NCI-H2029 treated with DMSO at 0.1 percent for 48 hours (cell line): Measurements from ENCODE around the gene ASIC1.

ENCODE experiments used
- DNase-seq: peaks from one replicate; lab custom pipeline; 2025; lab: John Stamatoyannopoulos, UW

The ASIC1 gene

DNA sequence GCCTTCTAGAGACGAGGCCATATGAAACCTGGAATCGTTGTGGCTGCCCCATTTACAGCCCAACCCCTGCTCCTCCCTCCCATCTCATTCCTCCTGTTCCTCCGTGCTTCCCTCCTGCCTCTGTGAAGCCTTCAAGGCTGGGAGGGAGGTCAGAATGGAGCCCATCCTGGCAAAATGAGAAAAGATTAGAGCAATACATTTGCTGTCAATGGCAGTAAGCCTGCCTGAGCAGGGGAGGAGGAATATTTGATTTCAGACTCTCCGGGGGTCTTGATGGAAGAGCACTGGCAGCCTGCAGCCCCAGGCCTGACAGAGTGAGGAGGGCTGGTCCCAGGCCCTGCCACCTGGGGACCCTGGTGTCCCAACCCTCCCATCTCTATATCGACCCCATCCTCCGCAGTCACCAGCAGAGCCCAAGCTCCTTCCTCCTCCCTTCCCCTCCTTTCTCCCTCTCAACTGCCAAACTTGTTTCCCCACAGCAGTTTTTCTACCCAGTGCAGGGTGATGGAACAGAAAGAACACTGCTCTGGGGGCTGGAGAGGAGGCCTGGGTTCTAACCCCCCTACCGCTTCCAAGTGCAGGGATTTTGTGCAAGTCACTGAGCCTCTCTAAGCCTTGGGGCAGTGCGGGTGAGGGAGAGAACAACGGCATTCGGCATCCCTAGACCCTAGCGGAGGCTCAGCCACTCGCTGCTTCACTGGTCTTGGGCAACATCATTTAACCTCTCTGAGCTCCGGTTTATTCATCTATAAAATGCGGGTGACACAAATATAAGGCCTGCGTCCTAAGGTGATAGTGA, 16.1 kb upstream of the ASIC1 start:
- DNase-seq, result no peak

DNA sequence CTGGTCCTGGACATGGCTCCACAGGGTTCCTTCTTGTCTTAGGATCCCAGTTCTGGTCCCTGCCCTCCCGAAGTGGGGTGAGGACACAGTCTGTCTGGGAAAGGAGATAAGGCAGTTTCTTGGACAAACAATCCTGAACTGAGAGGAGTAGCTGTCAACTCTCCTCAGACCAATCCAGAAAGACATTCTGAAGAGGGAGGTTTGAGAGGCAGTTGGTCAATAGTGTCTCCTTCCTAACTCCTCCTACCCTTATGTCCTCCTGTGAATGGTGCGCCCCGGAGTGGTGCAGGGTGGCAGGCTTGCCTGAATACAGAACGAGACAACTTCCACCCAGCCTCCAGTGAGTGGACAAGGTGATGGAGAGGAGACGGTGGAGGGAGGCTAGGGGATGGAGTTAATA, 15.4 kb upstream of the ASIC1 start:
- no peak for DNase-seq

DNA sequence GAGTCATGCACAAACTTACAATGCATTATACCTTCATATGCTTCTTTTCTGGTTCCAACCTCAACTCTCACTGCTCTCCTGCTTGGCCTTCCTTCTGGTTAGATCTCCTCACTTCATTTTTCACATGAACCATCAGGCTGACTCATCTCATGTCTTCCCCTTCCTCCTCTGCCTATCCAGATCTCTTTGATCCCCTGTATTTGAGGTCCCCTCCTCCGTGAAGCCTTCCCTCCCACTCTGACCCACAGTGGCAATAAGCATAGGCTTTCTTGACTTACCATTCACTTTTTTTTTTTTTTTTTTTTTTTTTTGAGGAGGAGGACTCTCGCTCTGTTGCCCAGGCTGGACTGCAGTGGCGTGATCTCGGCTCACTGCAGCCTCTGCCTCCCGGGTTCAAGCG, 14.7 kb upstream of the ASIC1 start:
- DNase-seq, result no peak

GRCh38 chr12:50043308-50043707, 14.1 kb upstream of the ASIC1 start:
- DNase-seq, result no peak

- DNase-seq, result no peak
These were observed 13.5 kb upstream of the ASIC1 start for GRCh38 chr12:50043854-50044253.

- no peak for DNase-seq
These were observed 9.6 kb upstream of the ASIC1 start for GRCh38 chr12:50047693-50048250.

- DNase-seq, result no peak
These were observed 7.9 kb upstream of the ASIC1 start for GRCh38 chr12:50049254-50050118.

DNA sequence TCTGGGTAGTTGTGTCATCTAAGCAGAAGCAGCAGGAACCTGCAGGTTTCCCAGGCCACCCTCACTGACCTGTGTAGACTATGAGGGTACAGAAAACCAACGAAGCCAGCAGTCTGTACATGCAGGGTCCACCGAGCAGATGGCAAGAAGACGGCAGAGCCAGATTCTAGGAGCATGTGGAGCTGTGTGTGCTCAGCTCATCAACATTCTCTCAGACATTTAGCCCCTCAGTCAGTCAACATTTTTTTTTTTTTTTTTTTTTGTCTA, 7.3 kb upstream of the ASIC1 start:
- no peak for DNase-seq

DNA sequence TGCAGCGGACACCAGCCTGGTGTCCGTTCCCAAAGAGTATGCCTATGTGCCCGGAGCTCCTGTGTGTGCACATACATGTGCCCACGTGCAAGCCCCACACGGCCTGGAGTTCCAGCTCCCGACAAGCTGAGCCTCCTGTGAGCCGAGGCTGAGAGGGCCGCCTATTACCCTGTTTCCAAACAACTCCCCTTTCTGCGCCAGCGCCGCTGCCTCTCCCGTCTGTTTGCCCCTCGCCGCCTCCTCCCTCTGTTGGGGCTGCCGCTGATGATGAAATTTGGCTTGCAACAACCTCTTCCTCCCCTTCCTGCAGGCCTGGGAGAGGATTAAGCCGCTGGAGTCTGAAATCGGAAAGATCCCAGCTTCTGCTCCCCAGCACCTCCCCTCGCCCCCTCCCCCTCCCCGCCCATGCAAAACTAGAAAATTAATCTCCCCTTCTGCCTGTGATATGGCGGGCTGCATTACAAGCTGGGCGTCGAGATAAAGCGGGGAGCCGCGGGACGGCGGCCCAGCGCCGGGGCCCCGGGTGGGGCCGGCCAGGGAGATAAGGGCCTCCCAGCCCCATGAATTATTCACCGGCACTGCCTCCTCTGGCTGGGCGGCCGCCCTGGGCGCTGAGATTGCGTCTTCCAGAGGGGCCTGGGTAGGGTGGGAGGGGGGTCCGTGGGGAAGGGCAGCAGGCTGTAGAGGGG, 6.8 kb upstream of the ASIC1 start:
- DNase-seq, result no peak

DNA sequence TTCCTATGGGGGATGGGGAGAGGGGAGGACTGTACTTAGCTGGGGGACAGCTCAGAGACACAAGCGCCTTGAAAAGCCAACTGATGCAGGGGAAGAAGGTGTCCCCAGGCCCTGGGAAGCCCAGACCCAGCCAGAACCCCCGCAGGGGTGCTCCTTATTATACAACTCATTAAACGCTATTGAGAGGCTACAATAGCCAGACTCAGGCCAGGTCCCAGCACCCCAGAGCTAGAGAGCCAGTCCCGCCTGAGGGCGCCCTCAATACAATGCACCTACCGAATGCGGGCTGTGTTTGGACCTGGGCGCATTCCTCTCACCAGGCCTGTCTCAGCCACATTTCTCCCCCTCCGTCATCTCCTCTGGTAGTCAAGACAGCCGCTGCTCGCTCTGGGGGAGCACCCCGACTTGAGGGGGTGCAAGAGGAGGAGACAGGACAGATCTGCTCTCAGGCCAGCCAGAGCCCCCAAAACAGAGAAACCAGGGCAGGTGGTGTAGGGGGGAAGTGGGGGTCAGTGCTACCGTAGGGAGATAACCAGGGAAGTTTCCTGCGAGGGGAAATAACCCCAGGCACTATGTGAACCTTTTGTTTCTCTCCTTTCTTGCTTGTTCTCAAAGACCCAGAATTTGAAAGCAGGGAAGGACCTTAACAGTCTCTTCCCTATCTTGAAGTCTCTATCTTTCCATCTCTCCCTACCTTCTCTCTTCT, 6.1 kb upstream of the ASIC1 start:
- no peak for DNase-seq

DNA sequence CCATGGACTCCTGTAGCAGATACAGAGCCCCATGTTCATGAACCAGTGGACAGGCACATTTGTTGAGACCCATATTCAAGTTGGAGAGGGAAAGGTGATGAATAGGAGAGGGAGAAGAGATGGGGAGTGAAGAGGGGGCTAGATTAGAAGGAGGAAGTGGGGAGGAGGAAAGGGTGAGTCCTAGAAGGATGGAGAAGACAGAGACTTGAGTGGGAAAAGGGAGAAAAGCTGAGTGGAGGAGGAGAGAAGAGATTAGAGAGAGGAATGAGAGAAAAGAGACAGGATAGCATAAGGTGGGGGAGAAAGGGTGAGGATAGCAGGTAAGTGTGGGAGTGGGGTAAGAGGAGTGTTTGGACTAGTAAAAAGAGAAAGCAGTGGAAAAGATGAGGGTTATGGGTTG, 4.9 kb upstream of the ASIC1 start:
- no peak for DNase-seq

DNA sequence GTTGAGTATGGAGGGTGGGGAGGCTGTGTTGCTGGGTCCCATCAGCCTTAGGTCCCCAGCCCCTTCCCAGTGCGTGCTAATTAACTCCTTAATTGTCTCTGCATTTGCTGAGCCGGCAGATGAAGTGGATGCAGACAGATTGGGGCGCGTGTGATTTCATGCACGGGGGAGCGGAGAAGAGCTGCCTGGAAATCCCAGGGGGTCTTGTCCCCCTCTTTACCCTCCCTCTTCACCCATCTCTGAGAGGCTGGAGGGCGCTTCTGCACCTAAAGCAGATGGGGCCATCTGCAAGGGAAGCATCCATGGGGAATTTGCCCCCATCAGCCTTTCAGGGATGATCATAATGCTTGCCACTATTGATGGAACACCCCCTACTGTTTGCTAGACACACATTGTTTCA, 4.4 kb upstream of the ASIC1 start:
- DNase-seq, result no peak

- DNase-seq, result no peak
These were observed 3.8 kb upstream of the ASIC1 start for GRCh38 chr12:50053583-50053982.

DNA sequence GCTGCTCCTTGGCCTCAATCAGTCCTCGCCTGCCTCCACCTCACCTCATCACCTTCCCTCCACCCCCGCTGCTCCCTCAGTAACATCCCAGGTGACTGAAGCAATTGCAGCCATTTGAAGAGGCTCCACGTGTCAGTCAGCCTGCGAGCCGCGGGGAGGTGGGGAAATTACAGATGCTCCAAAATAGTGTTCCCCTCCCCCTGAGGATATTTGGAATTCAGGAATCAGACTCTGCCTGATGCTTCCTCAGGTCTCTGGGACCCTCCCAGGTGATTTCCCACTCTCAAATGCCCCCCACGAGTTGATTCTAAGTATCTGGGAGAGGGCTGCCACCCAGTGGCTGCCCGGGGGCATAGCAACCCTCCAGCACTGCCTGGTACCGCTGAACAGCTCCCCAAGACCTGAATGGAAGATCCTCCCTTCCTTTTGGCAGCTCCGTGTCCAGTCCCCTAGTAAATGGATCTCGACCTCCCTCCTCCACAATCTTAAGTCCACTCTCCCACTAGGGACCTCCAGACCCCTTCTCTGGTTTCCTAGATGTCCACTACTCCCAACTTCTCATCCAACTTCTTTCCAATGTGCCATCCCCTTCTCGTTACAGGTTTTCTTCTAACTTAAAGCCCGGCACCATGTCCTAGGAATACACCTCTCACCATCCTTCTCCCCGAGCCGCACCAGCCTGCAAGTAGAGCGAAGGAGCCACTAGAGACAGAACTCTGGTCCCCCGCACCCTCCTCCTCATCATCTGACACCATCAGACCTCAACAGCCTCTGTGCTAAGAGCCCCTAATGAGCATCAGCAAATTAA, 1.4 kb upstream of the ASIC1 start:
- no peak for DNase-seq

GRCh38 chr12:50056639-50056976, 788 bp upstream of the ASIC1 start:
- no peak for DNase-seq

DNA sequence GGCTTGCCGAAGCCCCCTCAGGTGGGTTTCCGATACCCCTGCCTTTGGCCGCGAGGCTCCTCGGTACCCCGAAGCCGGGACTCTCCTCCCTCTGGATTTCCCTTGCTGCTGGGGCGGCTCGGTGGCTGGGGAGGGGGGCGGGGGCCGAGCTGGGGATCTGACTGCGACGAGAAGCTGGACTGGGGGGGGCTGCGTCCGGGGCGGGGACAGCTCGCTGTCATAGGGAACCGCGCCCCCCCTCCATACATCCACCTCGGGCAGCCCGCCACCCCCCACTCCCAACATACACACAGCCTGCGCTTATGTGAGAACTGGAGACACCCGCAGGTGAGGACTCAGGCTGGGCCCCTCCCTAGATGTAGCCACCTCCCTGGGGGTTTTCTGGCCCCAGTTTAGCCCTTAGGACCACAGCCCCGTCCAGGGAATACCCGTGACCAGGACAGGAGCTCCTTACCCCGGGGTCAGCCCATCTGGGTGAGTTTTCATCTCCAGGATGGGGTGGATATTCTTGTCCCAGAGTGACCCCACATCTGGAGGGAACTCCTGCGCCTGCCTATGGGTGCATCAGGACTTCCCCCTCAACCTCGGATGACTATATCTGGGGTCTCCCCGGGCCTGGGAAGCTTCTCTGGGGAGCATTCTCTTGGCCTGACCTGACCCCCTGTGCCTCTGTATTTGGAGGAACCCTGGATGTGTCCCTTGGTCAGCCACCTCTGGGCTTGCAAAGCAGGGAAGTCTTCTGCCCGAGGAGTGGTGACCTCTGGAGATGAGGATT, 687 bp downstream of the ASIC1 start:
- no peak for DNase-seq

GRCh38 chr12:50058743-50059312, 1.4 kb downstream of the ASIC1 start:
- no peak for DNase-seq

- no peak for DNase-seq
These were observed 2.2 kb downstream of the ASIC1 start for GRCh38 chr12:50059440-50060119.

- DNase-seq, result no peak
These were observed 2.7 kb downstream of the ASIC1 start for GRCh38 chr12:50060120-50060468.

DNA sequence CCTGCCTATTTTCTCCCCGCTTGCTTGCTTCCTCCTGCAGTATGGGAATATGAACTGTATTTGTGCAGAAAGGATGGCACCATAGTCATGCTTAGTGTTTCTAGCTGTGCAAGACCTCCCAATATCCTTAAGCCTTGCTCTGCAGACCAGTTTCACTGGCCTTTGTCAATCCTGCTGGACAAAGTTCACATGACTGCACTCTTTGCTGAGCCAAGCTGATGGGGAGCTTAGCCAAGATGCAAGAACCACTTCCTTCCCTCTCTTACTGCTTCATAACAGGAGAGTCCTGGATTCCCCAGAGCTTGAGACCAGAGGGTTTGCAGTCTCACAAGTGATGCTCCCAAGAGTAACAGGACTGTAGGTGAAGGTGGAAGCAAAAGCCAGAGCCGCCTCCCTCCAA, 3.8 kb downstream of the ASIC1 start:
- no peak for DNase-seq
